Endothelial cell of umbilical vein (primary cell): ENCODE measurements around the gene MCL1. TPM values are rescaled to one million over a fixed set of nuclear protein-coding genes. Genes with fewer than 3 reads are reported as not detected.

Experiments used
- BruUV-seq: library from RNA; stranded (reverse); fragments of 400-500 nt; replicated peaks from 2 replicates; lab custom pipeline; 2021; lab: Mats Ljungman, UMichigan
- CTCF ChIA-PET: fragments of 300-600, 350-600 bp; sonication (Branson Sonifier 250); formaldehyde crosslinking; loops from one replicate; lab custom pipeline; 2021; ENCODE audit warnings: antibody characterized with exemption, inconsistent platforms; lab: Charles Lee
- POLR2A ChIA-PET: fragments of 300-600, 350-600 bp; sonication (Branson Sonifier 250); formaldehyde crosslinking; loops from one replicate; lab custom pipeline; 2021; ENCODE audit warnings: antibody characterized with exemption, inconsistent platforms; lab: Charles Lee
- DNase-seq: peaks from one replicate; pipeline ENCODE4 v3.0.0-alpha.2; 2011; ENCODE audit warnings: low read depth, low spot score
- FAIRE-seq: peaks from 2 replicates; lab custom pipeline; 2011; peaks lifted over from hg19 to GRCh38; lab: Jason Lieb, UNC
- H2AFZ ChIP-seq: 2 replicates; pipeline ENCODE4 v1.6.0; 2012; ENCODE audit warnings: low read depth, low read length, control low read depth, inconsistent platforms
- H3K27ac ChIP-seq: 2 replicates; pipeline ENCODE4 v1.5.1; 2011; ENCODE audit warnings: low read depth, mild to moderate bottlenecking, control low read depth, low read length, moderate library complexity; ENCODE audit not compliant: insufficient read depth
- H3K27me3 ChIP-seq, 2 experiments: 2 replicates each; pipeline versions ENCODE4 v1.6.0 to v1.6.1; 2011; ENCODE audit warnings: low read length in 2 of 2, mixed read lengths in 1 of 2; ENCODE audit not compliant: control insufficient read depth in 2 of 2, insufficient read depth in 2 of 2
- H3K36me3 ChIP-seq, 2 experiments: 2 replicates in 1 of 2; 3 replicates in 1 of 2; pipeline ENCODE4 v1.5.1; 2011; ENCODE audit warnings: low read length in 2 of 2, mild to moderate bottlenecking in 1 of 2, moderate library complexity in 1 of 2; ENCODE audit not compliant: control insufficient read depth in 2 of 2, insufficient read depth in 2 of 2; ENCODE audit errors: extremely low read depth in 1 of 2
- H3K4me1 ChIP-seq: 3 replicates; pipeline ENCODE4 v1.5.1; 2011; ENCODE audit warnings: mild to moderate bottlenecking, low read length; ENCODE audit not compliant: control insufficient read depth, insufficient read depth; ENCODE audit errors: extremely low read depth
- H3K4me2 ChIP-seq: 2 replicates; pipeline ENCODE4 v1.6.1; 2011; ENCODE audit warnings: low read length, control low read depth, mixed read lengths; ENCODE audit not compliant: insufficient read depth
- H3K4me3 ChIP-seq, 3 experiments: fragments of 200-600 bp in 1 of 3; sonication (generic), shearing (Covaris generic) in 1 of 3; replicated peaks in 1 of 3; 2 replicates each; pipeline ENCODE4 v1.5.1; 2011 to 2016; ENCODE audit warnings: control low read depth in 3 of 3, low read length in 3 of 3, mild to moderate bottlenecking in 2 of 3, inconsistent platforms in 1 of 3, low read depth in 1 of 3, moderate library complexity in 1 of 3; ENCODE audit not compliant: insufficient read depth in 1 of 3
- H3K79me2 ChIP-seq: 2 replicates; pipeline ENCODE4 v1.6.0; 2012; ENCODE audit warnings: low read length, inconsistent platforms; ENCODE audit not compliant: control insufficient read depth, insufficient read depth
- H3K9ac ChIP-seq: replicated peaks from 2 replicates; pipeline ENCODE3; 2011; ENCODE audit warnings: low read length, control low read depth; ENCODE audit not compliant: insufficient read depth; ENCODE audit errors: extremely low read depth
- H3K9me1 ChIP-seq: replicated peaks from 3 replicates; pipeline ENCODE4 v1.6.0; 2011; ENCODE audit warnings: mild to moderate bottlenecking, low read length; ENCODE audit not compliant: control insufficient read depth, insufficient read depth; ENCODE audit errors: extremely low read depth
- H3K9me3 ChIP-seq: replicated peaks from 2 replicates; pipeline ENCODE4 v1.5.1; 2012; ENCODE audit warnings: low read length, inconsistent platforms; ENCODE audit not compliant: control insufficient read depth, insufficient read depth
- H4K20me1 ChIP-seq: replicated peaks from 2 replicates; pipeline ENCODE3; 2011; ENCODE audit warnings: mild to moderate bottlenecking, low read length; ENCODE audit not compliant: control insufficient read depth, insufficient read depth; ENCODE audit errors: extremely low read depth
- CTCF ChIP-seq, 2 donors: IDR thresholded peaks; 1 replicate in 1 of 2; 2 replicates in 1 of 2; pipeline ENCODE4 v1.5.1; 2011; ENCODE audit warnings: low read length in 2 of 2, mild to moderate bottlenecking in 2 of 2, moderate library complexity in 2 of 2, control low read depth in 1 of 2, inconsistent platforms in 1 of 2, low read depth in 1 of 2; ENCODE audit not compliant: insufficient read depth in 1 of 2; ENCODE audit errors: extremely low read depth in 1 of 2
- EZH2 ChIP-seq: IDR thresholded peaks from 2 replicates; pipeline ENCODE4 v1.6.1; 2012; ENCODE audit warnings: borderline replicate concordance, low read depth, mild to moderate bottlenecking, moderate library complexity, low read length, inconsistent platforms; ENCODE audit not compliant: severe bottlenecking
- FOS ChIP-seq: IDR thresholded peaks from 2 replicates; pipeline ENCODE4 v1.6.1; 2011; ENCODE audit warnings: mild to moderate bottlenecking, low read length, moderate library complexity, borderline replicate concordance; ENCODE audit not compliant: insufficient read depth
- GATA2 ChIP-seq: IDR thresholded peaks from 2 replicates; pipeline ENCODE4 v1.7.0; 2011; ENCODE audit warnings: low read depth, mild to moderate bottlenecking, moderate library complexity, mixed read lengths, low read length; ENCODE audit not compliant: insufficient read length, insufficient read depth
- JUN ChIP-seq: IDR thresholded peaks from 2 replicates; pipeline ENCODE4 v1.6.1; 2011; ENCODE audit warnings: borderline replicate concordance, low read depth; ENCODE audit not compliant: insufficient read length, insufficient read depth
- MAX ChIP-seq: IDR thresholded peaks from 2 replicates; pipeline ENCODE4 v1.6.1; 2011; ENCODE audit not compliant: insufficient read depth, insufficient read length
- MYC ChIP-seq: IDR thresholded peaks from one replicate; pipeline ENCODE4 v1.6.1; 2011; ENCODE audit warnings: mild to moderate bottlenecking, low read depth, low read length
- POLR2A ChIP-seq: IDR thresholded peaks from 2 replicates; pipeline ENCODE4 v1.6.1; 2012; ENCODE audit warnings: low read depth, mild to moderate bottlenecking, control low read depth, low read length
- POLR2AphosphoS5 ChIP-seq: IDR thresholded peaks from 2 replicates; pipeline ENCODE4 v1.6.1; 2012; ENCODE audit warnings: low read depth, mild to moderate bottlenecking, control low read depth, low read length, moderate library complexity; ENCODE audit not compliant: insufficient read depth
- dilution Hi-C: fragments of 300-500 bp; cut with MboI; formaldehyde crosslinking; loops from one replicate; pipeline ENCODE4 v1.15.0; 2019; ENCODE audit warnings: low sequenced_read_pairs; ENCODE audit not compliant: extremely low pct_ligation_motif_present
- intact Hi-C: fragments of 100-400 bp; cut with micrococcal nuclease; formaldehyde crosslinking; loops from one replicate; pipeline ENCODE4 v1.10.0; 2022
- polyA plus RNA-seq, 4 experiments: library from polyadenylated mRNA; depleted of rRNA in 3 of 4; stranded (reverse) in 3 of 4; unstranded in 1 of 4; fragments of >200 nt; gene quantifications; 2 replicates each; pipeline versions ENCODE4 v1.2.1 to v1.2.3, GENCODE V29; 2011 to 2012; ENCODE audit warnings: missing spikeins in 1 of 4
- total RNA-seq: library from RNA; stranded (reverse); gene quantifications from 2 replicates; pipeline ENCODE4 v1.2.3, GENCODE V29; 2021

MCL1 gene
- total and polyA plus RNA-seq, 2 donors (not counting 3 experiments of a cell fraction or from before 2014, with no cell fraction given): 87.3 to 186 TPM

GRCh38 chr1:150578272-150579109 lies 919 bp downstream of the MCL1 start:
- Histone ChIP-seq H3K4me1 (peaks cover 30% of the 10 kb centered on the region), H3K4me2 (peak overlapping the region; percentile 87), H3K9ac (peak overlapping the region; percentile 97), H3K9me1 (no peaks in the 10 kb centered on the region), H3K9me3 (no peaks in the 10 kb centered on the region), H3K4me3 (peak overlapping the region; percentile 91 to 99 (median 92)), H3K27ac (peak overlapping the region; percentile 94), H3K36me3 (peaks cover 8 to 35% of the 10 kb centered on the region in 2 experiments), H4K20me1 (peaks cover 36% of the 10 kb centered on the region), H2AFZ (no peak overlapping the region), H3K27me3 (no peaks in the 10 kb centered on the region), H3K79me2 (peaks cover 63% of the 10 kb centered on the region)
- ChIA-PET POLR2A (interaction anchor here (1.0 to 3.0 kb wide), 10 partner anchors 10 to 50 kb away, joined by 3 to 43 read pairs (median 10); partner anchors contain the start of gene ENSA), CTCF (interaction anchor here (0.6 to 13.4 kb wide), 12 partner anchors 8 to 235 kb away, joined by 3 to 184 read pairs (median 8); no protein-coding TSS in a partner anchor)
- DNase-seq: peak; percentile 91
- intact Hi-C loops (loop anchor here (1.0 to 5.0 kb wide), 7 partner anchors 17 to 234 kb away; partner anchors contain the start of genes ENSA and GOLPH3L), dilution Hi-C loops (loop anchor here (10.0 kb wide), 1 partner anchor 86 kb away; no protein-coding TSS in a partner anchor)
- FAIRE-seq: peak; percentile 93
- TF ChIP-seq MAX: no peak
- TF ChIP-seq POLR2AphosphoS5: peak; percentile 87
- TF ChIP-seq POLR2A: peak; percentile 79
- no peak for TF ChIP-seq MYC
- TF ChIP-seq GATA2: no peak
- TF ChIP-seq FOS: peak; percentile 93
- TF ChIP-seq JUN: peak; percentile 94
- TF ChIP-seq CTCF (IDR thresholded peaks at IDR 0.05; ENCODE audit: extremely low read depth in 1 of 2, insufficient read depth in 1 of 2, low read depth in 1 of 2, low read length in 2 of 2): no peak
- no peak for TF ChIP-seq EZH2
- BruUV-seq: TSS peak; percentile 28
